GM19240 (cell line): ENCODE data around the gene MMP20.

ENCODE experiments used
- DNase-seq: peaks from one replicate; pipeline ENCODE4 v3.0.0; 2011; ENCODE audit warnings: low spot score; ENCODE audit not compliant: insufficient read length

The MMP20 gene

DNA sequence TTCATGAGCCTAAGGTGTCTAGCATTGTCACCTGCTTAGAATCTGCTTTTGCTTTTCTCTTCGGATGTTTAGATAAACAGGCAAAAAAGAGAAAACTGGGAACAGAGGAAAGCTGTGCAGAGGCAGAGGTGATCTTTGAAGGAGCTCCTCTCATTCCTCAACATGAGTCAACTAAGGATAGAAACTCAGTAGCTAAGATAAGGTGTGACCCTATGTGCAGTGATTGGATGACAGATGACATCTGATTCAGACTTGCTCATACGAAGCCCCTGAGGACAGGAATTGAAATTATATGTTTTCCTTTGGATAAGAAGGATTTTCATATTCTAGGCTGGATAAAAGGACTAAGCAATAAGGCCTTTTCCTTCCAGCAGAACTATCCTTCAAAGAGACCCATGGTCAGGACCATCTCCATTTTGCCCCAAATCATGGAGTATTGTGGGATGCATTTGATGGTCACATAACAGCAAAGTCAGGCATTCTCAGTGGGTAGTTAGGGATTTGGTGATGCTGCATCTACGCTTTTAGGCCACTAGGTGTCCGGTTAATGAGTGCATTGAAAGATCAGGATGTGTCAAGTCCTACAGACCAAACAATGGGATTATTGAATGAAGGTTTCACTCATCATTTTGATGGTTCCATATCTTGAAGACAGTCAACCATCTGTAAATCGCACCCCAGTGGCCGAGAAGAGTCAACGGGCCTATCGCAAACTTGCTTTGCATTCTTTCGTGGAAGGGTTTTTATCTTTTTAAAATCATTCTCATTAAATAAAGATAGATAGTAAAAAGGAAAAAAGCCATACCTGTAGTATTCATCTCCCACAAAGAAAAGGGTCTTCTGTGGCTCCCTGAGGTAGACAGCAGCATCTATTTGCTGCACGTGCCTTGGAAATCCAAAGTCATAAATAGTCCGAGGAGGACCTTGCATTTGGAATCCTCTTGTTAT, 32.2 kb downstream of the MMP20 start:
- no peak for DNase-seq

DNA sequence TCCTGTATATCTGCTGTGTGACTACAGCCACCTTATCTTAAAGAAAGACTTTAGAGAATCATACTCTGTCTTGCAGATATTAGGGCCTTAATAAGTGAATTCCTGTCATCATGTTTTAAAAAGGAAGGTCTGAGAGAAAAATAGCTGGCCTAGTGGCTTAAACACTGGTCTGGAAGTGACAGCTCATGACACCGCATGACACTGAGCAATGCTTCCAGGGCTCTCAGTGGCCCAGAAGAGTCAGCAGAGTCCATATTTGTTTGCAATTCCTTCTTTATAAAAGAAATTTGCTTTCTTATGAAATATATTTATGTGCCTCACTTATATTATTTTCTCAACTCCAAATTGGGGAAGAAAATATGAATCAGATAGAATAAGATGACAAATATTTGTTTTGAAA, 33.0 kb downstream of the MMP20 start:
- no peak for DNase-seq

DNA sequence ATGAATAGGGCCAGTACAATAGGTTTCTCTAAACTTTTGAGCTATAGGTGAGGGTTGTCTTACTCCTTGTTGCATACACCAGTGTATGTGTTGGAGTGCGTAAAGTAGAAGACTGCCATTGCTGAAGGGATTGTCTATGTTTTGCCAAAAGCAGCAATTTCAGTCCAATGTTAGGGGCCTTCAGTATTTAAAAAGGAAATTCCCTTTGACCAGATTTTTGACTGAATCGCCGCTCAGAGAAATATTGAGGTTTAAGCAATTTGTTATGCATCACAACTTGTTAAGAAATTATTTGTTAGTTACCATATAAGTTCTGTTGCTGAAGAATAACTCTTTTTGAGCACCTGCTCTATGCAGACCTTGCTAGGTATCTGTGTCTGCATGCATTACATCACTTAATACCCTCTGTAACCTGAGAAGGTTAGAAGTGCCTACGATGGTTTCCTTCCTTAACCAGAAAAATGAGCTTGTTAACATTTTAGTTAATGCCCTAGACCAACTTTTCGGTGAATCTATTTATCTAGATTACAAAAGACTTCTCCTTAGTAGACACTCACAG, 33.9 kb downstream of the MMP20 start:
- DNase-seq, result no peak

DNA sequence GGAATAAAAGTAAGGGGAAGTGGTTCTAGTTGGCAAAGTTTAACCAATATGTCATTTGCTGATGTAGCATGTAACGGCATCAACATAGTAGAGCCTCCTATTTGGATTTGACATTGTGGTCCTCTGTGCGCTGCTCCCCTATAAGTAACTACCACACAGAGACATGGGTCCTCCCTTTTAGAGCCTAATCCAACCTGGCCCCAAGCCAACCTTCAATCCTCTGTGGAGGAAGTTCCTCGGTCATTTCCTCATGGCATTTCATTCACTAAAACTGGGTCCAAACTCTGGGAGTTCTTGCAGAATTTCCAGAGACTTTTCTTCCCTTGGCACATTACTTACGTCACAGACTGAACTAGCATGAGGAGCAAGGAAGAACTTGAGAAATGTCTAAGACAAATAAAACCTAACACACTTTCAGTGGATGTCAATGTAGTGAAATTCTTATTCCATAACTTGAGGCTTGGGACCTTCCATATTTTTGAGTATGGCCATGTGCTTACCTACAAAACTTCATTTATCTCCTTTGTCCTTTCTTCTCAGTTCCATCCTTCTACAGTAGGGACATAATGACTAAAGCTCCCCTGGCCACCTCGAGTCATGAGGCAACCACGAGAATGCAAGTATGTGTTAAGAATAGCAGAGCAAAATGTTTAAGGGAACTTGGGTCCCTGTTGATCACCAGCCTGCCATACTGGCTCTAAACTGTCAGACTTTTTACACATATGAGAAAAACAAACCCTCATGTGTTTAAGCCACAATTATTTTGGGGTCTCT, 34.7 kb downstream of the MMP20 start:
- DNase-seq, result no peak

DNA sequence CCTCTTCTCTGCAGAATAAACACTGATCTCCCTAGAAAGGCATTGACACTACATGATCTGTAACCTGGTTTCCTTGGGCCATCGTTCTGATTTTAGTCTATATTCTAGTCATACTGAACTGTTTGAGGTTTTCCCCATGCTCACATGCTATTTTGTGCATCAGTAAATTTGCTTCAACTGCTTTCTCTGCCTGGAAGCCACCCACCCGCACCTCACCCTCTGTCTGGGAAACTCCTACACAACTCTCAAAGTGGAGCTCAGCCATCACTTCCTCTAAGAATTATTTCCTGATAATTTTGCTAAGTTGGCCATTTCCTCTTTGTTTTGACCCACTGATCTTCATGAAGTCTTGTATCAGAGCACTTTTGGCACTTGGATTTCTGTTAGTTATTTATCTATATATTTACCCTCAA, 36.1 kb downstream of the MMP20 start:
- DNase-seq, result no peak

DNA sequence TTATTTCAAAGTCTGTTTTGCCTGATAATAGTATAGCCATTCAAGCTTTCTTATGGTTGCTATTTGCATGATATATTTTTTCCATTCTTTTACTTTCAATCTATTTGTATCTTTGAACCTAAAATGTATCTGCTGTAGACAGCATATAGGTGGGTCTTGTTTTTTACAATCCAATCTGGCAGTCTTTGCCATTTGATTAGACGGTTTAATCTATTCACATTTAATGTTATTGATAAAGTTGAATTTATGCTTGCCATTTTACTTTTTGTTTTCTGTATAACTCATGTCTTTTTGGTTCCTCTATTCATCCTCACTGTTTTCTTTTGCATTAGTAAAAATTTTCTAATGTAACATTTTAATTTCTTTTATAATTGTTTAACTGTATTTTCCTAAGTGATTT, 37.4 kb downstream of the MMP20 start:
- DNase-seq, result no peak

DNA sequence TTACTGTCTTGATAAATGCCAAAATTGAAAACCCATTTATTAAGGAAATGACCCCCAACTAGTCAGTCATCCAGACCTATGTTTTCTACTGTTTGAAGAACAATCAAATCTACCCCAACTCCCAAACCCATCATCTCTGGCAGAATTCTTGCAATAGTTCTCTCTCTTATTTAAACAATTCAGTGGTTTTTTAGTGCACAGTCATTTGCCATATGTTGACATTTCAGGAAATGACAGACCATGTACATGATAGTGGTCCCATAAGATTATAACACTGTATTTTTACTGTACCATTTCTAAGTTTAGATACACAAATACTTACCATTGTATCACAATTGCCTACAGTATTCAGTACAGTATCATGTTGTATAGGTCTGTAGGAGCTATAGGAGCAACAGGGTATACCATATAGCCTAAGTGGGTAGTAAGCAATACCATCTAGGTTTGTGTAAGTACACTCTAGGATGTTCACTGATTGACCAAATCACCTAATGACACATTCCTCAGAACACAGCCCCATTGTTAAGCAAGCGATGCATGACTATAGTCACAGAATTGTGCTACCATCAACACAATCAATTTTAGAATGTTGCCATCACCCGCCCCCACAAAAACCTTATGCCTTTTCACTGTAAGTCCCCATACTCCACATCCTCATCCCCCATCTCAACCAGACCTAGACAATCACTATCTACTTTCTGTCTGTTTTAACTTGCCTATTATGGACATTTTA, 41.8 kb downstream of the MMP20 start:
- DNase-seq, result no peak

DNA sequence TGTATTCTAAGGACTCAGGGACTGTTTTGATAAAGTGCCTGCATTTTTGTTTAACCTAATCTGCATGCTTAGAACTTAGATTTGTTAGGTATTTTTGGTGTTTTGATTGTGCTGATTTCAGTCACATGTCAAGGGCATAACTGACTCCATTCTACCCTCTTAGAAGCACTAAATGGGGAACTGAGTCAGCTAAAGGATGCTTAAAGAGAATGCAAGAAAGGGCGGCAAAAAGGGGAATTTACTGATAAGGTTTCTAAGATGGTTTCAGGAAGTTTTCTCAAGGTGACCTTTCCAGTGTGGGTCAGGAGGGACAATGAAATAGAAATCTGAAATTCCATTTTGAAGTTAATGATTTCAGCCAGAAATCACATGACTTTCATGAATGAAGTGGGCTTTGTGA, 43.0 kb downstream of the MMP20 start:
- DNase-seq, result no peak

DNA sequence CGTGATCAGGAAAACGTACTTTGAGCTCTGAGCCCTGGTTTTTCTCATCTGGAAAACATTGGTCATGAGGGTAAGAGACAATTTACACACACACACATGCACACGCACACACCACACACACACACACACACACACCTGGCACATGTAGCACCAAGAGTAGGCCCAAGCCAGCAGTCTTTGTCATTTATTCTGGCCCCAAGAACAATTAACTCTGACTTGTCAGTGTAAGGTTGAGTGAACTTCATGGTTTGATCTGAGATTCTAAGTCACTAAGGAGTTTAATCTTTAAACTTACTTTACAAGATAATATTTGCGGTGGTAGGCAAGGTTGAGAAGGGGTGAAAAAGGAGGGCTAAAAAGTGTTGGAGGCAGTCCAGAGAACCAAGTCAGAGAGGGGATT, 44.1 kb downstream of the MMP20 start:
- no peak for DNase-seq

DNA sequence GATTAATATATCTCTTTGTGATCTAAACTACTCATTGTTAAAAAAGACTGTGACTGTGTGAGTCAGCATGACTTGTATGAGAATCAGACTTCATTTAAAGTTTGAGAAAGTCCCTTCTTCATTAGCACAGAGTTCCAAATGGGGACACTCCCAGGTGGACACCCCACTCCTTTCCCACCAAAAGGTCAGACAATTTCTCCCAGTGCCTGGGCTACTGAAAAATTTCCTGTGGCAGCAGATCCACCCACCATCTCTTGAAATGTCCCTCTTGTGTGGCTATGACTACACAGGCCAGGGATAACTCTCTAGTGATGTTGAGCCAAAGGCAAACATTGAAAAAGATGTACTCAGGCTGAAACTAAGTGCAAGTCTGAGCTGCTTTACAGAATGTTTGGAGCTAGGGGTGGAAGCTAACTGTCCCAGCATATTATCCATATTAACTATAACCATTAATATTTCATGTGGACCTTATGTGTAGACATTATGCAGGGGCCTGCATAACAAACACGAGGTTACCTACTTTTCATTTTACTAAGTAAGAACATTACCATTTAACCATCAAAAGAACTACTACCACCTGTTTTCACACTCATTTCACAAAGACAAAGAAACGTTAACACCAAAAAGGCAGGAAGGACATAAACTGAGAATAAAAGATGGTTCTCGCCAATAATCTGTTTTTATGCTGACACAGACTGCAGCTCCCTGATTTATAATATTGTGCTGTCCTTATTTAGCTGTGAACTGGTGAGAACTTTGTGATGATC, 44.8 kb downstream of the MMP20 start:
- DNase-seq, result no peak

DNA sequence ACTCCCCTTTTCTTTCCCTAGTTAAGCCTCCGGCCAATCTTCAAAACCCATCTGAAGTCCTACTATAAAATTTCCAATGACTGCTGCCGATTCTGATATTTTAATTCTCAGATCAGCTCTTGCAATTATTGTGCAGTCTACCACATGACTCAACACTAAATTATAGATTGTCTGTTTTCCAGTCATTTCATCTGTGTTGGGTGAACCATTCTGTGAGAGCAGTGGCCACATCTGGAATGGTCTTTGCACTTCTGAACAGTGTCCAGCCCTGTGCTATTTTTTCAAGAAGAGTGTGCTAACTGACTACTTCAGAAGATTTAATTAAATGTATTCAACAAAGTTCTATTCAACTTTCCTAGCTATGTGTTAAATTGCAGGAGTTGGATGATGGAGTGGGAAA, 47.4 kb downstream of the MMP20 start:
- DNase-seq, result no peak

DNA sequence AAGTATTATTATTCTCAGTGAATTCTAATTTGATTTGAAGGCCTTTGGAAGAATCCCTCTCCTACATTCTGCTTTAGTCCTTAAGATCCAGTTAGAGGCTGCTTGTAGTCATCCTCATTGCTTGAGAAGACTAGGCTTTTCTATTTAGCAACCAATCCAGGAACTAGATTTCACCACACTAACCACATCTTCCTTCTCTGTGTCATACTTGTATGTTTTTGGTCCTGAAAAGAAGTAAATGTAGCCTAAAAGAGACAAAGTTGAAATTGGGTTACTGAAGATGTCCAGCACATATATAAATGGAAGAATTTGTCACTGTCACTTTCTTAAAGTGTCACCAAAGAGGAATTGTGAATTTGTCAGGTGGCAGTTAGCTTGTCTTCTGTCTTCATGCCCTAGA, 48.0 kb downstream of the MMP20 start:
- DNase-seq, result no peak

DNA sequence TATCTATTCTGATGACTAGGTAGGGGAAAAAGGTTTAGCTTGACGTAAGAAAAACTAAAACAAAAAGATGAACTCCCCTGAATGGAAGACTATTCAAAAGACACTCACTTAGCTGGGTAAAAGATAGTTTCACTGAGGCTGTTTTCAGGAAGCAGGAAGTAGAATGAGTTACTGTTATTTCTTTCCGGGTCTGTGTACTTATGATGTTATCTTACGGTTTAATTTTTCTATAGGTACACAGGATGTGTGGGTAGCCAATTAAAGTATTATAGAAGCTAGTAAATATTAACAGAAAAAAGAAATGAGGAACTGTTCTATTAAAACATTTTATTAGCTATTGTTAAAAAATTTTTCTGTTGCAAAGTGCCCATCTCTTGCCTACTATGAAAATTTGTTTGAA, 48.8 kb downstream of the MMP20 start:
- no peak for DNase-seq

DNA sequence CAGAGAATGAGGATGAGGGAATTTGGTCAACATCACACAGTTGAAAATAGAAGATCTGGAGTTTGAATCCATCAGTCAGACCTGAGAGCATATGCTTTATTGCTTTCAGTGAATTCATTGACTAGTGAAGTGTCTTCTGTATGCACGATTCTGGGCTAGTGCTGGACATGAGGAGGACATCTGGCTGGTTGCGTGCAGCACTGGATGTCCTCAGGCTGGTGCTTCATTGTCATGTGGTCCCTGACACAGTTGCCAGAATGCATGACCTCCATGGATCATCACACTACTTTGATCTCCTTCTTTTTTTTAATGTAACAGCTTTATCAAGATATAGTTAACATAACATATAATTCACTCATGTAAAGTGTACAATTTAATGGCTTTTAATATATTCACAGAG, 50.1 kb downstream of the MMP20 start:
- DNase-seq, result no peak

DNA sequence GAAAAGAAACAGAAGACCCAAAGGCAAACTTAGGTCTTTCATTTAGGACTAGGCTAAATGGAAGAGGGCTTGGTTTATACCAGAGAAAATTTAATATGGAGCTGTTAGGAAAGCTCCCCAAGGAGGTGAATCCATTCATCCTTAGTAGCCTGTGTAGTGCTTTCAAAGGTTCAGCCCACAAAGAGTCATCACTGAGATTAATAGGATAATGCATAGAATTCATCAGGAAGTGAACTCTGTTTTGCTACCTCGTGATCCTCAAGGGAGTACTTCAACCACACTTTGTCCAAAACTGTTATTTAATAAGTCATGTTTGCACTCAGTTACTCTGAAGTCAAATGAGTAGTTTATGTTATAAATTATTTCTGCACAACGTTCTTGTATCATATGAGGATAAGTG, 51.3 kb downstream of the MMP20 start:
- DNase-seq, result no peak

DNA sequence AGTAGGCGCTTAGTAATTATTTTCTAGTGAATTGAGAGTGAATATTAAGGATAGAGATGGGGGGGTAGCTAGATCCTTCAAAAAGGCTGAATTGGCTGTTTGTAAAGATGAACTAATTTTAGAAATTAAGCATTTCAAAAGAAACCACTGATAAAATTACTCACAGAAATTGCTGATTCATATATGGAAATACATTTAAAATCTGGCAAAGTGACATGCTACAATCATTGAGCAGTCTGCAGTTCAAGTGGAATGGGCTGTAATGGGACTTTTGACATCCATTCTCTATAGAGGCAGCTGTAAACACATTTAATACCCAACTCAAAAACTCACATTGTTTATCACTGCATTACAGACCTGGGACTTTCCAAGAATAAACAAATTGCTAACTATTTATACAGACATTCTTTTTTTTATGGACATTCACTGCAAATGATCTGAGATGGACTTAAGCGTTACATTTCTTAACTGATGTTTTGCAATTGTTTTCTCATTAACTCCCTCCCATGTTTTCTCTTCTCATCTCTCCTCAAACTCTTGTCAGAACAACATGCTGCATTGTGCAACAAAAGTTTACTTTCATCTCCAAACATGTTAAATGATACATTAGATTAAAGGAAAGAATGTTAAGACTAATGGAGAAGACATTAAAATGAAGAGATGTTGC, 52.4 kb downstream of the MMP20 start:
- no peak for DNase-seq

DNA sequence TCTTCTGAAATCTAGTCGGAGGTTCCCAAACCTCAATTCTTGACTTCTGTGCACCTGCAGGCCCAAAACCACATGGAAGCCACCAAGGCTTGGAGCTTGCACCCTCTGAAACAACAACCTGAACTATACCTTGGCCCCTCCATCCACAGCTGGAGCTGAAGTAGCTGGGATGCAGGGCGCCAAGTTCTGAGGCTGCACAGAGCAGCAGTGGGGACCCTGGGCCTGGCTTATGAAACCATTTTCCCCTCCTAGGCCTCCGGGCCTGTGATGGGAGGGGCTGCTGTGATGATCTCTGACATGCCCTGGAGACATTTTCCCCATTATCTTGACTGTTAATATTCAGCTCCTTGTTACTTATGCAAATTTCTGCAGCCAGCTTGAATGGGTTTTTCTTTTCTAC, 56.3 kb downstream of the MMP20 start:
- DNase-seq, result no peak

DNA sequence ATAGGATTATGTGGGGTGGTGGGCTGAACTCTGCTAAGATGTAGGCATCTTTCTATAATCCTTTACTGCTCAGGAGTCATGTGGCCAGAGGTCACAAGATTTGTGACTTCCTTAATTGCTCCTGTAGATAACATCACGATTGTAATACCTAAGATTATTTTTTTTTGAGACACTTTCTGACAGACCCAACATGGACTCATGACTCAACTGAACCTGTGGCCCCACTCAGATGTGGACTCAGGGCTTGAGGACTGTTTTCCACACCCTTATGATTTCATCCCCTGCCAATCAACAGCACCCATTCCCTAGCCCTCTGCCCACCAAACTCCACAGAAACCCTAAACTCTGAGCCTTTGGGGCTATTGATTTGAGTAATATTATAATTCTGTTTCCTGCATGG, 59.0 kb downstream of the MMP20 start:
- no peak for DNase-seq

DNA sequence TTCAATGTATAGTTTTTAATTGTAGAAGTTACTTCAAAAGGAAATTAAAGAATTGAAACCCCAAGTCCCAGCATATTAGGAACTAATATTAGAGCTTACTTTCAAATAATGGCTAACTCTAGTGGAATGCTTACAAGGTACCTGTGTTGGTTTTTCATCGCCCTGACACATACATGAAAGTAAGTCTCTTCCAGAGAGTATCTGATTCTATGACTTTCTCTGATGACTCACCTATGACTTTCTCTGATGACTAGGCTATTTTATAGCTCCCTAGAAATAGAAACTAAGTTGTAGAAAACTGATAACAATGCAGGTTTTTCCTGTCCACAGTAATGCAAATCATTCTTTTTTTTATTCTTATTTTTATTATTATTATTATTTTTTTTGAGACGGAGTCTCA, 61.0 kb downstream of the MMP20 start:
- no peak for DNase-seq

DNA sequence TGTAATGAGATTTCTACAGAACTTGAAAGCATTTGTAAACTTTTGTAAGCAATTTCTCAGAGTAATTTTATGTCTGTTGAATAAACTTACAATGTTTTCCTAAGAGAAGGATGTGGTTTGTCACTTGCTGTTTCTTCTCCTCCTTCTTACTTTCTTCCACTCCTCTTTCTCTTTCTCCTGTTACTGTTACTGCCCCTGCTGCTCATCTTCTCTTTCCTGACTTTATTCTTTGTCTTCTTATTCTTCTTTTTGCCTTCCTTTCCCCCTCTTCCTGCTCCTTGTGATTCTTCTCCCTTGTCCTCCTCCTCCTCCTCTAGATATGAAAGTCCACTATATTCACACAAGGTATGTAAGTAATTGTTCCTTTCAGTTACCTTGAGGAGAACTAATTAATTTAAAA, 63.5 kb downstream of the MMP20 start:
- no peak for DNase-seq
